ENCODE data around the gene NPLOC4.
"Not testable (repeated sequence)": the region's sequence is repeated elsewhere in the genome, so short reads cannot be mapped to it uniquely, and the experiment has no call there.

Gene NPLOC4

DNA sequence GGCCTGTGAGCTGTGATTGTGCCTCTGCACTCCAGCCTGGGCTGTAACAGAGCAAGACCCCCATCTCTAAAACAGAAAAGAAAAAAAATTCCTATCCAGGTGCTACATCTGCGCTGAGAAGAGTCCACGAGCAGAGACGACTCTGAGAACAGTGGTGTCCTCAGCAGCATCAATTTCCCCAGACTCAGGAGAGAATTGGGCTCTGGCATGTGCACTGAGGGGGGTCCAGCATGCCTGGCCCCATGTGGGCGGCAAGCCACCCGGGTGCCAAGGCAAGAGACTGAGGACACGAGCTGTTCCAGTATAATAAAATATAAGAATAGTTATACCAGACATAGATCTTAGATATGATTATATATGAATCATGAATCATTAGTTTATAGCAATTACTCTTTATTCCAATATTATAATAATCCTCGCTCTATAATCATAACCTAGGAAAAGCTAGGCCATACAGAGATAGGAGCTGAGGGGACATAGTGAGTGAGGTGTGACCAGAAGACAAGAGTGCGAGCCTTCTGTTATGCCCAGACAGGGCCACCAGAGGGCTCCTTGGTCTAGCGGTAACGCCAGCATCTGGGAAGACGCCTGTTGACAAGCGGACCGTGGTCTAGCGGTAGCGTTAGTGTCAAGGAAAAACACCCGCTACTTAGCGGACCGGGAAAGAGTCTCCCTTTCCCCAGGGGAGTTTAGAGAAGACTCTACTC, 38.8 kb upstream of the NPLOC4 start:
- H3K4me1 Mint-ChIP-seq; H3K4me3 Mint-ChIP-seq; H3K9me3 Mint-ChIP-seq; H3K27ac Mint-ChIP-seq; H3K27me3 Mint-ChIP-seq (ENCODE audit: low read depth, poor library complexity): not testable (repeated sequence)
- DNase-seq = peak; percentile 33
- H3K36me3 Mint-ChIP-seq (ENCODE audit: low read depth) = peaks cover 45% of the 10 kb centered on the region
- TF ChIP-seq, protein P1, sequence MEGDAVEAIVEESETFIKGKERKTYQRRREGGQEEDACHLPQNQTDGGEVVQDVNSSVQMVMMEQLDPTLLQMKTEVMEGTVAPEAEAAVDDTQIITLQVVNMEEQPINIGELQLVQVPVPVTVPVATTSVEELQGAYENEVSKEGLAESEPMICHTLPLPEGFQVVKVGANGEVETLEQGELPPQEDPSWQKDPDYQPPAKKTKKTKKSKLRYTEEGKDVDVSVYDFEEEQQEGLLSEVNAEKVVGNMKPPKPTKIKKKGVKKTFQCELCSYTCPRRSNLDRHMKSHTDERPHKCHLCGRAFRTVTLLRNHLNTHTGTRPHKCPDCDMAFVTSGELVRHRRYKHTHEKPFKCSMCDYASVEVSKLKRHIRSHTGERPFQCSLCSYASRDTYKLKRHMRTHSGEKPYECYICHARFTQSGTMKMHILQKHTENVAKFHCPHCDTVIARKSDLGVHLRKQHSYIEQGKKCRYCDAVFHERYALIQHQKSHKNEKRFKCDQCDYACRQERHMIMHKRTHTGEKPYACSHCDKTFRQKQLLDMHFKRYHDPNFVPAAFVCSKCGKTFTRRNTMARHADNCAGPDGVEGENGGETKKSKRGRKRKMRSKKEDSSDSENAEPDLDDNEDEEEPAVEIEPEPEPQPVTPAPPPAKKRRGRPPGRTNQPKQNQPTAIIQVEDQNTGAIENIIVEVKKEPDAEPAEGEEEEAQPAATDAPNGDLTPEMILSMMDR (IDR thresholded peaks at IDR 0.05) = peak; percentile 65

DNA sequence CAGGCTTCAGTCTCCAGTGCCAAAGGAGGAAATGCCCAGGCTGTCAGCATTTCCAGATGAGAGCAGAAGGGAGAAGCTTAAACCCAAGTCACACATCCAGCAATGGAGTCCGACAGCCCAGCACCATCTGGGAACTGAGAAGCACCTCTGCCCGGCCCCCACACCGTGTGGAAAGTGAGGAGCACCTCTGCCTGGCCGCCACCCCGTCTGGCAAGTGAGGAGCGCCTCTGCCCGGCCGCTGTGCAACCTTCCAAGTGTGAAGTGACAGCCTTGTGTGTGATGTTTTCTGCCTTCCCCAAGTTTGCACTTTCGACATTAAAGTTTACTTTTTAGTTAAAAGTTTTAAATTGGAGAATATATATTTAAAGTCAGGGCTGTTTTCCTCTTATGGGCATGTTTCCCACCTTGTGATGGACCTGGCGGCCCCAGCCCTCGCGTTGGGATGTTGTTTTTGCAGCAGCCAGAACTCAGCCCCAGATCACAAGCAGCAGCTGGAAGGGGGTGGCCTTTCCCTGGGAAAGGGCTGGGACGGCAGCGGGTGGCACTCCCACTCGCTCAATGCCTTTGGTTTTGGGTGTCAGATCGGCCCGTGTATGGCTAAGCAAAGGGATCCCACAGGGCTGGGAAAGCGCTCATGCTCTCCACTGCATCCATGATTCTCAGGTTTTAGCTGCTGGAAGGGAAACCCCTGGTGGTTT, 36.8 kb upstream of the NPLOC4 start:
- H3K4me3 Mint-ChIP-seq = no peak overlapping the region
- peaks cover 3% of the 10 kb centered on the region for H3K27me3 Mint-ChIP-seq (ENCODE audit: low read depth, poor library complexity)
- DNase-seq = no peak
- TF ChIP-seq, protein P1 (IDR thresholded peaks at IDR 0.05) = no peak
- H3K9me3 Mint-ChIP-seq = peaks cover 5% of the 10 kb centered on the region
- H3K4me1 Mint-ChIP-seq = peaks cover 6% of the 10 kb centered on the region
- peak overlapping the region; percentile 45 for H3K27ac Mint-ChIP-seq
- H3K36me3 Mint-ChIP-seq (ENCODE audit: low read depth) = peaks cover 53% of the 10 kb centered on the region

DNA sequence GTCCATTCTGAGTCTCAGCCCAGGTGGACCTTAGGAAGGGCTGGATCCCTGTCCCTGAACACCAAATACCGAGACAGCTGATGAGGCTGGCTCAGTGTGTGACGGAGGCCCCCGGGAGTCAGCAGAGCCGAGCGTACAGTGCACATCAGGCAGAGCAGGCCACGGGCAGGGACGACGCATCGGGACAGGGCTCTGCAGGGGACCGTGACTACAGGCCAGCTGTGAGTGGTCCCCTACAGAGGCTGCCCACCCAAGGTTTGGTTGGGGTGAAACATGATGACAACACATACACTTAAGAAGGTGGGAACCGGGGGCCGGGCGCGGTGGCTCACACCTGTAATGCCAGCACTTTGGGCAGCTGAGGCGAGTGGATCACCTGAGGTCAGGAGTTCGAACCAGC, 36.0 kb upstream of the NPLOC4 start:
- Mint-ChIP-seq H3K9me3 (peaks cover 5% of the 10 kb centered on the region), H3K27ac (no peak overlapping the region), H3K4me3 (no peak overlapping the region), H3K36me3 (ENCODE audit: low read depth) (peaks cover 59% of the 10 kb centered on the region), H3K4me1 (peaks cover 12% of the 10 kb centered on the region), H3K27me3 (ENCODE audit: low read depth, poor library complexity) (peaks cover 3% of the 10 kb centered on the region)
- no peak for DNase-seq
- TF ChIP-seq, protein P1 (IDR thresholded peaks at IDR 0.05) = no peak

DNA sequence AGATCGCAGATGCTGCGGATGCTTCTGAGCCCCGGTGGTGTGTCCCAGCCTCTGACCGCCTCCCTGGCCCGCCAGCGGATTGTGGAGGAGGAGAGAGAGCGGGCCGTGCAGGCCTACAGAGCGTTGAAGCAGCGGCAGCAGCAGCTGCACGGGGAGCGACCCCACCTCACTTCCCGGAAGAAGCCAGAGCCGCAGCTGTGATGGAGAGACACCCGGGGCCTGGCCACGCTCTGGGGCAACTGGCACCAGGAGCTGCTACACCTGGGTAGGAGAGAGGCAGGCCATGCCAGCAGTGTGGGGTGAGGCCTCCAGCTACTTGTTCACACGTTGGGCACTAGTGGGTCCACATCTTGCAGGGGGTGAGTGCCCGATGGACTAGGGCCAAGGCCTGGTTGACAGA, 35.6 kb upstream of the NPLOC4 start:
- H3K4me3 Mint-ChIP-seq = no peak overlapping the region
- peaks cover 5% of the 10 kb centered on the region for H3K9me3 Mint-ChIP-seq
- H3K27ac Mint-ChIP-seq = no peak overlapping the region
- peaks cover 16% of the 10 kb centered on the region for H3K4me1 Mint-ChIP-seq
- TF ChIP-seq, protein P1 (IDR thresholded peaks at IDR 0.05) = no peak
- peaks cover 3% of the 10 kb centered on the region for H3K27me3 Mint-ChIP-seq (ENCODE audit: low read depth, poor library complexity)
- peaks cover 64% of the 10 kb centered on the region for H3K36me3 Mint-ChIP-seq (ENCODE audit: low read depth)
- DNase-seq = no peak

DNA sequence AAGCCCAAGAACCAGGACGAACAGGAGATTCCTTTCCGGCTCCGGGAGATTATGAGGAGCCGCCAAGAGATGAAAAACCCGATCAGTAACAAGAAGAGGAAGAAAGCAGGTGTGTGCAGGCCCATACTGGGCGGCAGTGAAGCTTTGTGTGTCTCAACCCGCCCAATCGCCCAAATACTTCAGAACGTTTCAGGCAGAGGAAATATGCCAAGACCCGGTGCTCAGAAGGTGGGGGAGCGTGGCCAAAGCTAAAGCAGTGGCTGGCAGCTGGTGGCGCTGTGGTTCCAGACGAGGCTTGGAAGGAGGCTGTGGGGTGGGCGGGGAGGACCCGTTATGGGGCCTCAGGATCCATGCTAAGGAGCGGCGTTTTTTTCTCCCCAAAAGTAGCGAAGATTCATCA, 30.8 kb upstream of the NPLOC4 start:
- peak overlapping the region; percentile 83 for H3K27ac Mint-ChIP-seq
- peaks cover 36% of the 10 kb centered on the region for H3K4me1 Mint-ChIP-seq
- H3K27me3 Mint-ChIP-seq (ENCODE audit: low read depth, poor library complexity) = no peaks in the 10 kb centered on the region
- TF ChIP-seq, protein P1 (IDR thresholded peaks at IDR 0.05) = no peak
- no peaks in the 10 kb centered on the region for H3K9me3 Mint-ChIP-seq
- H3K4me3 Mint-ChIP-seq = peak overlapping the region; percentile 95
- no peak for DNase-seq
- H3K36me3 Mint-ChIP-seq (ENCODE audit: low read depth) = peaks cover 52% of the 10 kb centered on the region

Measured in nephron progenitor cell (in vitro differentiated cells).